ENCODE results near the gene E2F7.

Gene E2F7

GRCh38 chr12:77054851-77055250, 10.5 kb downstream of the E2F7 start:
- Mint-ChIP-seq H3K4me1 (peaks cover under 1% of the 10 kb centered on the region), H3K27me3 (no peaks in the 10 kb centered on the region), H3K4me3 (no peak overlapping the region), H3K9me3 (no peaks in the 10 kb centered on the region), H3K36me3 (no peaks in the 10 kb centered on the region), H3K27ac (no peak overlapping the region)
- DNase-seq (ENCODE audit: low spot score in 2 of 2) (no peak), ATAC-seq (ENCODE audit: low read depth) (no peak)

- Mint-ChIP-seq H3K36me3 (no peaks in the 10 kb centered on the region), H3K27me3 (no peaks in the 10 kb centered on the region), H3K4me1 (no peaks in the 10 kb centered on the region), H3K27ac (no peak overlapping the region), H3K4me3 (no peak overlapping the region), H3K9me3 (no peaks in the 10 kb centered on the region)
- ATAC-seq (ENCODE audit: low read depth): no peak
- DNase-seq (ENCODE audit: low spot score in 2 of 2): no peak
Observed at GRCh38 chr12:77053259-77053658, 12.1 kb downstream of the E2F7 start.

DNA sequence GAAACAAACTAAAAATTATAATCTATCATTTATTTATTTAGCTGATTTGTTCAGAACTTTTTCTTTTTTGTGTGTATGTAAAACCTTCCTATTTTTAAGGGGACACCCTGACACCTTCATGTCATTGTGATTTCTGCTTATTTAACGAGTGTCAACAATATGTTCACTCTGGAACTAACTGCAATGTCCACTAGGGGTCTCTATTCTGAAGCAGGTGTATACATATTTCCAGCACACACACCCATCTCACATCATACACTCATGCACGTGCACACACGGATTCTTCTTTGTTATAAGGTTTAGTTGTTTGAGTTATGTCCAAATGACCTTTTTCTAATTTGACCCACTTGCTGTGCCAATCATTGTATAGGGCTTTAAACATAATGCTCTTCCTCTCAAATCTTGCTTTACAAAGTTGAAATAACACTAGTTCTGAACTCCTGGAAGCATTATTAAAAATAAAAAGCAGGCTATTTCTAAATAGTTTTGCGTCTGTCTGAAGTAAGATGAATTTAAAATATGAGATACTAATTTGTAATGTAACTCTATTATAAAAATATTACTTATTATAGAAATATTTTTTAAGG, 15.5 kb downstream of the E2F7 start:
- peak; percentile 14 to 39 for DNase-seq (ENCODE audit: low spot score in 2 of 2)
- H3K36me3 Mint-ChIP-seq: no peaks in the 10 kb centered on the region
- no peak overlapping the region for H3K27ac Mint-ChIP-seq

GRCh38 chr12:77047341-77048109, 17.8 kb downstream of the E2F7 start:
- H3K9me3 Mint-ChIP-seq: no peaks in the 10 kb centered on the region
- no peak overlapping the region for H3K27ac Mint-ChIP-seq
- DNase-seq (ENCODE audit: low spot score in 2 of 2) (no peak), ATAC-seq (ENCODE audit: low read depth) (no peak)
- H3K36me3 Mint-ChIP-seq: no peaks in the 10 kb centered on the region
- H3K27me3 Mint-ChIP-seq: no peaks in the 10 kb centered on the region
- H3K4me1 Mint-ChIP-seq: no peaks in the 10 kb centered on the region
- no peak overlapping the region for H3K4me3 Mint-ChIP-seq

More for the DNA sequence above, 15.5 kb downstream of the E2F7 start:
- Mint-ChIP-seq H3K4me1 (no peaks in the 10 kb centered on the region), H3K4me3 (no peak overlapping the region), H3K9me3 (no peaks in the 10 kb centered on the region), H3K27me3 (no peaks in the 10 kb centered on the region)
- peak; percentile 95 for ATAC-seq (ENCODE audit: low read depth)

- Mint-ChIP-seq H3K27me3 (no peaks in the 10 kb centered on the region), H3K27ac (no peak overlapping the region), H3K4me3 (no peak overlapping the region), H3K36me3 (no peaks in the 10 kb centered on the region), H3K4me1 (no peaks in the 10 kb centered on the region), H3K9me3 (no peaks in the 10 kb centered on the region)
- no peak for ATAC-seq (ENCODE audit: low read depth)
- no peak for DNase-seq (ENCODE audit: low spot score in 2 of 2)
Observed at GRCh38 chr12:77046468-77046867, 18.9 kb downstream of the E2F7 start.

GRCh38 chr12:77045183-77045582, 20.2 kb downstream of the E2F7 start:
- DNase-seq (ENCODE audit: low spot score in 2 of 2) (no peak), ATAC-seq (ENCODE audit: low read depth) (no peak)
- Mint-ChIP-seq H3K9me3 (no peaks in the 10 kb centered on the region), H3K27ac (no peak overlapping the region), H3K36me3 (no peaks in the 10 kb centered on the region), H3K4me1 (no peaks in the 10 kb centered on the region), H3K27me3 (no peaks in the 10 kb centered on the region), H3K4me3 (no peak overlapping the region)

GRCh38 chr12:77044721-77045120, 20.6 kb downstream of the E2F7 start:
- no peak for DNase-seq (ENCODE audit: low spot score in 2 of 2)
- no peaks in the 10 kb centered on the region for H3K9me3 Mint-ChIP-seq
- no peak overlapping the region for H3K4me3 Mint-ChIP-seq
- H3K4me1 Mint-ChIP-seq: no peaks in the 10 kb centered on the region
- no peak for ATAC-seq (ENCODE audit: low read depth)
- no peak overlapping the region for H3K27ac Mint-ChIP-seq
- H3K36me3 Mint-ChIP-seq: no peaks in the 10 kb centered on the region
- H3K27me3 Mint-ChIP-seq: no peaks in the 10 kb centered on the region

GRCh38 chr12:77042833-77043232, 22.5 kb downstream of the E2F7 start:
- H3K4me1 Mint-ChIP-seq: no peaks in the 10 kb centered on the region
- peaks cover 1% of the 10 kb centered on the region for H3K9me3 Mint-ChIP-seq
- H3K27ac Mint-ChIP-seq: no peak overlapping the region
- no peak overlapping the region for H3K4me3 Mint-ChIP-seq
- ATAC-seq (ENCODE audit: low read depth) (no peak), DNase-seq (ENCODE audit: low spot score in 2 of 2) (no peak)
- no peaks in the 10 kb centered on the region for H3K27me3 Mint-ChIP-seq
- no peaks in the 10 kb centered on the region for H3K36me3 Mint-ChIP-seq

DNA sequence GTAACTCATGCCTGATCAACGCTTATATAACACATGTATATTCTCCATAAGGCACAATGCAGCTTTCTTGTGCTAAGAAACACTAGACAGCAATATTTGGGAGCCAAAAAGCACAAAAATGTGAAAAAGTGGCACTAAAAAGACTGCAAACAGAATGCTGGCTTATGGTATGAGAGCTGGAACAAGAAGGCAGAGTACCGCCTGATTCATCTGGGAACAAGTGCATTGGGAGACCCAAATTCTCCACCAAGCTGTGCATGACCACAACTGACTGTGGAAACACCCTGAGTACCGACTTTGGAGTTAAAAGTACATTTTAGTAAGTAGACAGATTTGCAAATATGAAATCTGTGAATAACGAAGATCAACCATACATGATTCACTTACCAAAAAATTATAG, 25.1 kb downstream of the E2F7 start:
- Mint-ChIP-seq H3K27ac (no peak overlapping the region), H3K9me3 (peaks cover 5% of the 10 kb centered on the region)

GRCh38 chr12:77035226-77035625, 30.1 kb downstream of the E2F7 start:
- H3K4me1 Mint-ChIP-seq: no peaks in the 10 kb centered on the region
- no peaks in the 10 kb centered on the region for H3K27me3 Mint-ChIP-seq
- ATAC-seq (ENCODE audit: low read depth) (no peak), DNase-seq (ENCODE audit: low spot score in 2 of 2) (no peak)
- no peaks in the 10 kb centered on the region for H3K36me3 Mint-ChIP-seq
- H3K9me3 Mint-ChIP-seq: peaks cover 5% of the 10 kb centered on the region
- H3K27ac Mint-ChIP-seq: no peak overlapping the region
- H3K4me3 Mint-ChIP-seq: no peak overlapping the region

More for the DNA sequence above, 25.1 kb downstream of the E2F7 start:
- Mint-ChIP-seq H3K4me1 (no peaks in the 10 kb centered on the region), H3K4me3 (no peak overlapping the region), H3K27me3 (no peaks in the 10 kb centered on the region), H3K36me3 (no peaks in the 10 kb centered on the region)
- ATAC-seq (ENCODE audit: low read depth) (no peak), DNase-seq (ENCODE audit: low spot score in 2 of 2) (no peak)

DNA sequence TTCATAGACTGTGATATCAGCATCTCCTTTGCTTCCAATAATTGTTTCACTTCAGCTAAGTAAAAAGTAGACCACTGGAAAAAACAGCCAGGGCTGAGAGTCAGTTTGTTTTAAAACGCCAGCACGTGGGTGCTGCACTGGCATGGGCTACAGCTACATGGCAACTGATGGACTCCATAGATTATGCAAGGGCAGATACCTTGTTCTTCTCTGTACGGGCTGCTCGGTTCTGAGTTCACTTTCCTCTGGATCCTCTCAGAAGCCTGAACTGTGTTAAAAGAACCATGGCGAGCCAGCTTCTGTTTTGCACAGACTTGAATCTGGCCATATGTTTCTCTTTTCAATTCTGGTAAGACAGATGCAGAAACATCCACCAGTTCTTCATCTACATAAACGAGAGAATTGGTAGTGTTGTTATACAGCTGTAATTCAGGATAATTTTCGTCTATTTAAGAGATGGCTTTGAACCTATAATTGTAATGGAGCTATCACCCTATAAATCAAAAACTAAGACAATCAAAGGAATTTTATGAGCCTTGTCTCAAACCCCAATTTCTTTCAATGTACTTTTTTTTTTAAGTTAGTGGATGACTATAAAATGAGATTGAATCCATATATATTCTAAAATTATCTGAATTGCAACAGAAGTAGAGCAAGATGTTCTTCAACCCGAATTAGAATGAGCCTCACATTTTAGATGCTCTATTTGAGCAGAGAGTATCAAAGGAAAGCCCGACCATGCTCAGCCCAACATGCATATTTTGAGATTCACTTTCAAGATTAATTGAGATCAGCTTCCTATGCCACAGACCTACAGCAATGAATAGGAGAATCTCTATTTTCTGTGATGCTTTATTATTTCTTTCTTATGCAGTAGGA, 31.5 kb downstream of the E2F7 start:
- DNase-seq (ENCODE audit: low spot score in 2 of 2) (no peak), ATAC-seq (ENCODE audit: low read depth) (no peak)
- no peaks in the 10 kb centered on the region for H3K27me3 Mint-ChIP-seq
- H3K4me1 Mint-ChIP-seq: no peaks in the 10 kb centered on the region
- H3K36me3 Mint-ChIP-seq: no peaks in the 10 kb centered on the region
- no peak overlapping the region for H3K27ac Mint-ChIP-seq
- peaks cover 5% of the 10 kb centered on the region for H3K9me3 Mint-ChIP-seq
- no peak overlapping the region for H3K4me3 Mint-ChIP-seq

DNA sequence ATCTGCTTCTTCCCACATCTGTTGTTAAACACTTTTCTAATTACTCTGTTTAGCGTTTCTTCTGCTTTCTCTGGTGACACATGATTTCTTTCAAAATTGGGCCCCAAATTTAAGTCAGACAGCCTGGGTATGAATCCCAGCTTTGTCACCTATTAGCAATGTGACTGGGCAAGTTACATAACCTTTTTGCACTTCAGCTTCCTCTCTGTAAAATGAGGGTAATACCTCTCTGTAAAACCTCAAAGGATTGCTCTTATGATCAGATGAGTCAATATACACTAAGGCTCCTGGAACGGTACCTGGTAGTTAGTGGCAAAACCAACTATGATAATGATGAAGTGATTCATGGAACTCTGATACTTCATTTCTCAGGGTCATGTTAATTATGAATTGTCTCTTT, 33.0 kb downstream of the E2F7 start:
- no peaks in the 10 kb centered on the region for H3K4me1 Mint-ChIP-seq
- peaks cover 2% of the 10 kb centered on the region for H3K9me3 Mint-ChIP-seq
- no peaks in the 10 kb centered on the region for H3K27me3 Mint-ChIP-seq
- H3K4me3 Mint-ChIP-seq: no peak overlapping the region
- H3K27ac Mint-ChIP-seq: no peak overlapping the region
- no peak for DNase-seq (ENCODE audit: low spot score in 2 of 2)
- no peak for ATAC-seq (ENCODE audit: low read depth)
- no peaks in the 10 kb centered on the region for H3K36me3 Mint-ChIP-seq

DNA sequence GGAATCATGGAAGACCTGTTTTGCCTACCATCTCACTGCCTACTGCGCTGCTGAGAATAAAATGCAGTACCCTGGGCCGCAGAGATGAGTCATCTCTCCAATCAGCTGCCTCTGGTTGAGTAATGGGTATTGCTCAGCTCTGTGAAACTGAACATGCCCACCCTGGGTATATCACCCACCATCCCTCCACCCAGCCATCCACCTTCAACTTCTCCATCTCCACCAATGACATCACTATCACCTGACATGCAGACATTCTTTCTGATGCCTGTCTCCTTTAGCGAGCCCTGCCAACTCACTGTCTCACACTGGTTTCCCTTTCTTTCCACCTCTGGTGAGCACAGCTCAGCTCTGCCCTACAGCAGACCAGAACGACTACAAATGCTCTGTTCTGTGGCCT, 33.6 kb downstream of the E2F7 start:
- Mint-ChIP-seq H3K9me3 (peaks cover 1% of the 10 kb centered on the region), H3K27me3 (no peaks in the 10 kb centered on the region), H3K4me3 (no peak overlapping the region), H3K4me1 (no peaks in the 10 kb centered on the region), H3K36me3 (no peaks in the 10 kb centered on the region), H3K27ac (no peak overlapping the region)
- no peak for DNase-seq (ENCODE audit: low spot score in 2 of 2)
- ATAC-seq (ENCODE audit: low read depth): no peak

DNA sequence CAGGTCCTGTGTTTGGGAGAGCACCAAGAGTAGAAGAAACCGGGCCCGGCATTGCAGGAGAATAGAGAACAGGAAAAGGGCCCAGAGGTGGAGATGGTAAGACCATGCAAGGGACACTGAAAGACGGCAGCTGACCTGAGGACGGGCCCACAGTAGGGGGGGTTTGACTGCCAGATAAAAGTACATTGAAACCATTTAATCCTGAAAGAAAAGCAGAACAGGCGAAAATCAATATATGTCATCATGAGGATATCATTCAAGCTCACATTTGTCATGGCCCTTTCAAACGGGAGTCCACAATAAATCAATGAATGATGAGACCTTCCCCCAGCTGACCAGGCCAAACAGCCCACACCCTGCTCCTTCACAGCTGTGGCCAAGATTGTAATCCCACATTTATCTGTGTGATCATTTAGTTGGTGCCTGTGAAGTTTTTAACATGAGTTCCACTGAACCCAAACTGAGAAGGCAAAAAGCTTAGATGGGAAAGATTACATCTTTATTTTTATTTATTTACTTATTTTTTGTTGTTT, 39.5 kb downstream of the E2F7 start:
- DNase-seq (ENCODE audit: low spot score in 2 of 2): no peak
- Mint-ChIP-seq H3K4me1 (no peaks in the 10 kb centered on the region), H3K4me3 (no peak overlapping the region), H3K9me3 (no peaks in the 10 kb centered on the region), H3K36me3 (no peaks in the 10 kb centered on the region), H3K27ac (no peak overlapping the region), H3K27me3 (no peaks in the 10 kb centered on the region)
- no peak for ATAC-seq (ENCODE audit: low read depth)

Measured in memory B cell (primary cell).